Tongue (tissue), 2 donors: Measurements from ENCODE around the gene CCDC148. TPM values are rescaled to one million over a fixed set of nuclear protein-coding genes. Genes with fewer than 3 reads are reported as not detected.
A peak's percentile ranks its signal among the peaks of the same experiment; 100 is the strongest.

Experiments used
- DNase-seq: peaks from one replicate; pipeline ENCODE4 v3.0.0-alpha.2; 2015
- total RNA-seq: library from RNA; depleted of rRNA; stranded (reverse); fragments of >200 nt; gene quantifications from one replicate; pipeline ENCODE4 v1.2.3, GENCODE V29; 2014

Gene CCDC148
- 2.1 TPM for total RNA-seq

GRCh38 chr2:158456309-158457066, at the start of gene CCDC148, which contains the start of gene PKP4:
Gene CCDC148, minus strand, starts transcription at chr2:158456753. Its CDS starts 314 bp downstream, at chr2:158456439.
Gene PKP4, plus strand, starts transcription at chr2:158456952. Its CDS starts 76,233 bp downstream, at chr2:158533185.
- DNase-seq: peak; percentile 97

GRCh38 chr2:158505448-158505934, 48.9 kb upstream of the CCDC148 start:
- no peak for DNase-seq

GRCh38 chr2:158504088-158504487, 47.5 kb upstream of the CCDC148 start:
- no peak for DNase-seq

- DNase-seq: peak; percentile 79
Measured at GRCh38 chr2:158502974-158503373, 46.4 kb upstream of the CCDC148 start.

GRCh38 chr2:158501301-158501700, 44.7 kb upstream of the CCDC148 start:
- peak; percentile 69 for DNase-seq

- no peak for DNase-seq
Measured at GRCh38 chr2:158500333-158500732, 43.8 kb upstream of the CCDC148 start.

- DNase-seq: no peak
Measured at GRCh38 chr2:158499383-158499782, 42.8 kb upstream of the CCDC148 start.

- no peak for DNase-seq
Measured at GRCh38 chr2:158498749-158499136, 42.2 kb upstream of the CCDC148 start.

GRCh38 chr2:158498043-158498748, 41.6 kb upstream of the CCDC148 start:
- no peak for DNase-seq

GRCh38 chr2:158497486-158497885, 40.9 kb upstream of the CCDC148 start:
- no peak for DNase-seq

GRCh38 chr2:158496986-158497385, 40.4 kb upstream of the CCDC148 start:
- no peak for DNase-seq

GRCh38 chr2:158495175-158495574, 38.6 kb upstream of the CCDC148 start:
- DNase-seq: no peak

- peak; percentile 31 for DNase-seq
Measured at GRCh38 chr2:158493458-158493857, 36.9 kb upstream of the CCDC148 start.

- no peak for DNase-seq
Measured at GRCh38 chr2:158491072-158491471, 34.5 kb upstream of the CCDC148 start.

- DNase-seq: no peak
Measured at GRCh38 chr2:158489366-158490112, 33.0 kb upstream of the CCDC148 start.

GRCh38 chr2:158488442-158489216, 32.1 kb upstream of the CCDC148 start:
- no peak for DNase-seq

- peak; percentile 60 for DNase-seq
Measured at GRCh38 chr2:158487419-158487818, 30.9 kb upstream of the CCDC148 start.

GRCh38 chr2:158486970-158487325, 30.4 kb upstream of the CCDC148 start:
- DNase-seq: no peak

- no peak for DNase-seq
Measured at GRCh38 chr2:158486150-158486969, 29.8 kb upstream of the CCDC148 start.

GRCh38 chr2:158484892-158485556, 28.5 kb upstream of the CCDC148 start:
- DNase-seq: no peak
